Esophagus squamous epithelium (tissue), 4 donors: ENCODE results near the gene ABO.

Source experiments
- CTCF ChIP-seq, 6 experiments: fragments of 450-650 bp in 4 of 6; fragments of 200-600 bp in 2 of 6; sonication (generic) in 2 of 6; IDR thresholded peaks; one replicate each; pipeline ENCODE4 v1.5.1; 2016 to 2019; ENCODE audit warnings: antibody characterized with exemption in 6 of 6, mild to moderate bottlenecking in 4 of 6, moderate library complexity in 4 of 6
- POLR2A ChIP-seq, 4 donors: fragments of 450-650 bp; IDR thresholded peaks; one replicate each; pipeline ENCODE4 v1.6.1; 2017; ENCODE audit warnings: antibody characterized with exemption in 4 of 4, mild to moderate bottlenecking in 4 of 4, moderate library complexity in 3 of 4

GRCh38 chr9:133239533-133240090, 35.4 kb downstream of the ABO start:
- TF ChIP-seq POLR2A (IDR thresholded peaks at IDR 0.05) = no peak
- TF ChIP-seq CTCF (IDR thresholded peaks at IDR 0.05) = no peak
